ENCODE results near the gene RGS9.
A peak's percentile ranks its signal among the peaks of the same experiment; 100 is the strongest.
"Not testable (repeated sequence)": the region's sequence is repeated elsewhere in the genome, so short reads cannot be mapped to it uniquely, and the experiment has no call there.

RGS9 gene

DNA sequence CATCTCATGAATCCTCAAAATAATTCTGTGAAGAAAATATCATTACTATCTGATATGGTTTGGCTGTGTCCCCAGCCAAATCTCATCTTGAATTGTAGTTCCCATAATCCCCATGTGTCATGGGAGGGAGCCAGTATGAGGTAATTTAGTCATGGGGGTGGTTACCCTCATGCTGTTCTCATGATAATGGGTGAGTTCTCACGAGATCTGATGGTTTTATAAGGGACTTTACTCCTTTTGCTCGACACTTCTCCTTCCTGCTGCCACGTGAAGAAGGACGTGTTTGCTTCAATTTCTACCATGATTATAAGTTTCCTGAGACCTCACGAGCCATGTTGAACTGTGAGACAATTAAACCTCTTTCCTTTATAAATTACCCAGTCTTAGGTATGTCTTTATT, 20.7 kb upstream of the RGS9 start:
- not testable (repeated sequence) for DNase-seq

DNA sequence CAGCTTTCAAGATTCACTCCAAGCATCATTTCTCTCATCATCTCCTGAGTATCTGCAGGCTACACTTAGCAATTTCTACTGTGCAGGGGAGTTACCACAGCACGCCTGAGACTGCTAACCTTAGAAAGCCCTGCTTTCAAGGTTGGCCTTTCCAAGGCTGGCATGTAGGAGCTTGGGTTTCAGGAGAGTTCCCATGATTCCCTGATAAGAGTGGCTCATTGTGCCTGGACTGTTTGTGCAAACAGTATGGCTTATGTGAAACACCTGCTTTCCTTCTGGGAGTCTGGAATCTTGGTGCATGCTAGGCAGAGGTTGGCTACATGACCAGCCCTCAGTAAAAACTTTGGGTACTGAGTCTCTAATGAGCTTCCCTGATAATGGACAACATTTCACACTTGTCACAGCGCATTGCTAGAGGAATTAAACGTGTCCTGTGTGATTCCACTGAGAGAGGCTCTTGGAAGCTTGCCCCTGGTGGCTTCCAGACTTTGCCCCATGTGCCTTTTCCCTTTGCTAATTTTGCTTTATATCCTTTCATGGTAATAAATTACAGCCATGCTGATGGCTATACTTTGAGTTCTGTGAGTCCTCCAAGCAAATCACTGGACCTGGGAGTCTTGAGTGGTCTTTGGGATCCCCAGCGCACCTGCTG, 19.7 kb upstream of the RGS9 start:
- no peak for DNase-seq

DNA sequence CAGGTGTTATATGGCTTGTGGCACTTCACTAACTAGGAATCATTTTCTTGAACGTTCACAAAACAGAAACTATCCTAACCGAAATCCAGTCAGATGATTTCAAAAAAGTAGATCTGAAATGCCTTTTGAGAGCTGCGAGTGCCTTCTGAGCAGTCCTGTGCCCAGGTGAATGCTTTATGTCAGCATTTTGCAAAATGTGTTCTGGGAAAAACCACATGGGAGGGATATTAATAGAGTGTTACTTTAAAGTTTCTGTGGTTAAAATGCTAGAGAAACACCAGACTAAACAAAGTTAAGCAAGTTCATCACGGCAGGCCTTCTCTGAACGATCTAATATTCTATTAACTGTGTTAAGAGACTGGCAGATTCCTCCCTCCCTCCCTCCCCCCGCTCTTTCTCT, 15.8 kb upstream of the RGS9 start:
- DNase-seq: no peak

DNA sequence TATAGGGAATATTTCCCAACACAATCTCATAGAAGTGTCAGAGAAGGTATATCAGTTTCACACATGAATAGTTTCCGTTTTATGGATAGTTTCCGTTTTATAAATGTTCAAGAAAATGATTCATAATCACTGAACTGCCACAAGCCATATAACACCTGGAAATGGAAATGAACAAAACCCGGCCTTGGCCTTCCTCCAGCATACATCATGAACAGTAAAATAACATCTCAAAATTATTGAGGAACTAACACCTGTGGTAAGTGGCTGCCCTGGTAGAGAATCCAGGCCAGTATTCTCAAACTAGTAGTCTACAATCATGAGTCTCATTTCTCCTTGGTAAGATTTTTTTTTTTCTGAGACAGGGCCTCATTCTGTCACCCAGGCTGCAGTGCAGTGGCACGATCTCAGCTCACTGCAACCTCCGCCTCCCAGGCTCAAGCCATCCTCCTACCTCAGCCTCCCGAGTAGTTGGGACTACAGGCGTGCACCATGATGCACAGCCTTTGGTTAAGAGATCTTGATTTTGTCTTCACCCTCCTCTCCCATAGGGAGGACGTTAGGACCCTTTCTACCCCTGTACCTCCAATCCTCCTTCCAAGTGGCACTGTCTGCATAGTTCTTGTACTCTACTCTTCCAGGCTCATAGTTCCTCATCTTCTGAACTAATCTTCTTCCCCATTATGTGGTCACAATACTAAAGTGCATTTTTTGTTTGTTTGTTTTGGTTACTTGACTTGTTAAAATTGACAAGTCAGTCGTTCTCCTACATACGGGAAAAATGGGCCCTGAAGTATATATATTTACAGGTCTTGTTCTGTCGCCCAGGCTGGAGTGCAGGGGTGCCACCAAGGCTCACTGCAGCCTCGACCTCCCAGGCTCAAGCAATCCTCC, 15.0 kb upstream of the RGS9 start:
- no peak for DNase-seq

DNA sequence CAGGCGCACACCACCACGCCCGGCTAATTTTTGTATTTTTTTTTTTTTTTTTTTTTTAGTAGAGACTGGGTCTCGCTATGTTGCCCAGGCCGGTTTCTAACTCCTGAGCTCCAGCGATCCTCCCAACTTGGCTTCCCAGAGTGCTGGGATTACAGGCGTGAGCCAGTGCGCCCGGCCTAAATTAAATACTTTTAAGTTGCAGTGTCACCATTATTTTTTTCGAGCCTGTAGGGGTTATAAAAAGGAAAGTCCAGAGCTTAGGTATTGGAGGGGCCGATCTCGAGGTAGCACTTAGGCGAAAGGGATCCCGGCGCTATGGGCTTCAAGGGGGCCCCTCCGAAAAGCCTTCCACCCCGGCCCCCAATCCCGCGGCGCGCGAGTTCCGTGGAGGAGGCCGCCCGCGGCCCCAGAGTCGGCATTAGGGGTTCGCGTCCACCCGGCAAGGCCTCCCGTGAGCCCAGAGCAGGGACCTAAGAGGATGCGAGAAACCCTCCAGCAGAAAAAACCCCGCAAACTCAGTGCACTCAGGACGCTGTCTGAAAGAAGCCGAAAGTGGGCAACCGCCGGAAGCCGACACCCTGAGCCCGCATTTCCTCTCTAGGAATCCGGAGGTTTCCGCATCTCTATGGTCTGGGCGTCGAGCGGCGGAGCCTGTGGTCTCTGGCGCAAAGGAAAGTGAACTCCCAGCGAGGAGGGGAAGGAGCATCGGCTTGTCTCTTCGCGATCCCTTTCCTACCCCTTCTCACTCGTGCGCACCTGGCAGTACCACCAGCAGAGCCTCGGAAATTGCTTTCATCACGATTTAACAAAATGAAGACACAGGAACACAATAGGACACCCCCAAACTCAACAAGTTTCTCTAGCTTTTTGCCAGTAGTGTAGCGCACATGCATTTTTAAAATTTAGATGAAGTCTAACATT, 14.1 kb upstream of the RGS9 start:
- peak; percentile 88 to 94 for DNase-seq

- DNase-seq: peak in 1 of 2 experiments; percentile 29
Observed at GRCh38 chr17:65123757-65124675, 13.2 kb upstream of the RGS9 start.

GRCh38 chr17:65130832-65131231, 6.3 kb upstream of the RGS9 start:
- DNase-seq: no peak

GRCh38 chr17:65131240-65131639, 5.9 kb upstream of the RGS9 start:
- DNase-seq: no peak

- DNase-seq: no peak
Observed at GRCh38 chr17:65131946-65132345, 5.2 kb upstream of the RGS9 start.

DNA sequence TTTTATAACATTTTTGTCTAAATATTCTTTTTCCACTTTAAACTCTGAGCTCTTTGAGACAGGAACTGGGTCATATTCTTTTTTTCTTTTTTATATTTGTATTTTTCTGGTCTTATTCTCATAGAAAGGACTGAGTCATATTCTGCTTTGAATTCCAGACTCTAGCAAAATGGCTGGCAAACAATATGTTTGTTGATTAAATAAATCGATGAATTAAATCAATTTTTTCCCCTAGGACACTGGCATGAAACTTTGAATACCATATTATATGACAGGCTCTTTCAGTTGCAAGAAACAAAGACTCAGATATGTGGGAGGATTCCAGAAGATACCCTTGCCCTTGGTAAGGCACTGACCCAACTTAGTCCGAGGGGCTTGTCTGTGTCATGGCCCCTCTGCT, 3.1 kb upstream of the RGS9 start:
- DNase-seq: no peak

- DNase-seq: peak in 1 of 2 experiments; percentile 28
Observed at GRCh38 chr17:65139101-65139764, 2.1 kb downstream of the RGS9 start.

GRCh38 chr17:65142247-65142646, 5.1 kb downstream of the RGS9 start:
- no peak for DNase-seq

GRCh38 chr17:65143889-65144604, 6.9 kb downstream of the RGS9 start:
- no peak for DNase-seq

DNA sequence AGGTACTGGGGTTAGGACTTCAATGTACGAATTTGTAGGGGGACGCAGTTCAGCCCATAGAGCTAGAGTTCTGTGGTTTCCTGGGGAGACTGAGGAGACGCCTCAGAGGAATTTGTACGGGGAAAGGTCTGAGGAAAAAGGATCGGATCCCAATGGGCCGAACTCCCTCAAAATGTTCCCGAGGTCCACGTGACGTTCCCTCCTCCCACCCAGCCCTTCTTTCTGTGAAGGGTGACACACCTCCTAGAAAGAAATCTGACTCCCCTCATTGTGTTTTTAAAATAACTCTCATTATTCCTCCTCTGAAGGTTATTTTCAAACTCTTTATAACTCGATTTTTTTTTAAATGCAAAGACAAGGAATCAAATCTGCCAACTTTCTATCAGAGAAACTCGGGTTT, 8.6 kb downstream of the RGS9 start:
- no peak for DNase-seq

DNA sequence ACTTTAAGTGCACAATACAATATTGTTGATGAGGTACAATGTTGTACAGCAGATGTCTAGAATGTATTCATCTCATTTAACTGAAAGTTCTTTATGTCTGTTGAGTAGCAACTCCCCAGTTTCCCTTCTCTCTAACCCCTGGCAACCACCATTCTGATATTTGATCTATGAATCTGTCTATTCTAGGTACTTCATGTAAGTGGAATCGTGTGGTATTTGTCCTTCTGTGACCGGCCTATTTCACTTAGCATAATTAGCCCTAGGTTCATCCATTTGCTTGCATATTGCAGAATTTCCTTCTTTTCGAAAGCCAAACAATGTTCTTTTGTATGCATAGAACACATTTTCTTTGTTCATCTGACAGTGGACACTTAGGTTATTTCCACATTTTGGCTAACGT, 10.8 kb downstream of the RGS9 start:
- DNase-seq: no peak

- no peak for DNase-seq
Observed at GRCh38 chr17:65154770-65155589, 17.8 kb downstream of the RGS9 start.

DNA sequence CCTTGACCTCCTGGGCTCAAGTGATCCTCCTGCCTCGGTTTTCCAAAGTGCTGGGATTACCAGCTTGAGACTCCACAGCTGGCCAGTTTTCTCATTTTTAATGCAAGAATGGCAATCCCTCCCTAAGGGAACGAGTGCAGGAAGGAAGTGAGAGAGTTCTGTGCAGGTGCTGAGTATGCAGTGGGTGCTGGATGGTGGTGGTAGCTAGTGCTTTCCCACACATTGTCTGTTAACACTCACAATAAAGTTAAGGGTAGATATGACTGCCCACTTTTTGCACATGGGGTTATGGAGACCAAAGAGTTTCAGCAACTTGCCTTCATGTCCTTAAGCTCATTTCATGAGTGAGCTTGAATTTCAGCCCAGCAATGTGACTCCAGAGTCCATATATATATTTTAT, 18.5 kb downstream of the RGS9 start:
- no peak for DNase-seq

DNA sequence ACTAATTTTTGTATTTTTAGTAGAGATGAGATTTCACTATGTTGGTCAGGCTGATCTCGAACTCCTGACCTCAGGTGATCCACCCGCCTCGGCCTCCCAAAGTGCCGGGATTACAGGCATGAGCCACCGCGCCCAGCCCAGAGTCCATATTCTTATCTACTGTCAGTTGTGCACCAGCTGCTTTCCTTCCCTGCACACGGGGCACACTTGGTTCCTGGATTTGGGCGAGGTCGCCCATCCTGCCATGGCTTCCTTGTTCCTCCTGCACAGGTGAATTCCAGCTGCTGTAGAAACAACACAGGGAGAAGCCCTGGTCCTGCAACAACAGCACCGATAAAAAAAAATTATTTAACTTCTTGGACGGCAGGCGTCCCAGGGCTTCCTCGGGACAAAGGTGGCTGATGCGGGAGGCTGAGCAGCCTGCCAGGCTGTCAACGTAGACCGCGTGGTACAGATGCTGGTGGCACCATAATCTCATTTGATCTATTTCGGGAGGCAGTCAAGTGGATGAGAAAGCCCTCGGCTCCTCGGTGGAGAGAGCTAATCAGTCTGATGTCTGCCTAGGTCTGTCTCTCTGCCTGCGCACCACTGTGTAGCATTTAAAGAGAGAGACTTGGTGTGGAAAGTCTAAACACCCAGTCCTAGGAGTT, 19.1 kb downstream of the RGS9 start:
- no peak for DNase-seq

GRCh38 chr17:65156835-65157565, 19.8 kb downstream of the RGS9 start:
- DNase-seq: no peak

All from NCI-H2081 (cell line).